GM12878 (cell line): ENCODE results near the gene ABRACL. TPM values are rescaled to one million over a fixed set of nuclear protein-coding genes. Genes with fewer than 3 reads are reported as not detected.

Source experiments
- ATAC-seq: fragments of 200-7000 bp; cut with Tn5 transposase; 3 replicates; pipeline ENCODE4 v1.9.1; 2020; ENCODE audit warnings: mild to moderate bottlenecking, moderate library complexity
- BruUV-seq: library from RNA; stranded (reverse); fragments of 400-500 nt; replicated peaks from 2 replicates; lab custom pipeline; 2021; lab: Mats Ljungman, UMichigan
- CTCF ChIA-PET: fragments of 300-600 bp; sonication (Branson Sonifier 250); formaldehyde crosslinking; extraction: SDS; loops from one replicate; lab custom pipeline; 2021; ENCODE audit warnings: inconsistent platforms; lab: Yijun Ruan, JAX
- POLR2A ChIA-PET: fragments of 350-600 bp; formaldehyde crosslinking; extraction: SDS; loops from one replicate; lab custom pipeline; 2021; ENCODE audit warnings: inconsistent platforms; lab: Charles Lee
- RAD21 ChIA-PET: fragments of 300-600 bp; sonication (Branson Sonifier 250); formaldehyde crosslinking; loops from one replicate; lab custom pipeline; 2023; ENCODE audit warnings: antibody characterized with exemption; ENCODE audit not compliant: unreplicated experiment; lab: Charles Lee
- SMC1A ChIA-PET: fragments of 300-600 bp; sonication (Branson Sonifier 250); formaldehyde crosslinking; loops from one replicate; lab custom pipeline; 2023; ENCODE audit not compliant: unreplicated experiment, uncharacterized antibody; lab: Charles Lee
- DNase-seq: peaks from one replicate; pipeline ENCODE4 v3.0.0-alpha.2; 2011; ENCODE audit warnings: low read depth, low spot score
- FAIRE-seq: peaks from 3 replicates; lab custom pipeline; 2011; peaks lifted over from hg19 to GRCh38; lab: Jason Lieb, UNC
- H2AFZ ChIP-seq: 2 replicates; pipeline ENCODE4 v1.6.0; 2011; ENCODE audit warnings: low read depth, low read length, control low read depth; ENCODE audit not compliant: control insufficient read depth
- H3K27ac ChIP-seq: 2 replicates; pipeline ENCODE4 v1.5.1; 2011; ENCODE audit warnings: control low read depth; ENCODE audit not compliant: control insufficient read depth, insufficient read depth
- H3K27me3 ChIP-seq, 2 experiments: replicated peaks in 1 of 2; 2 replicates each; pipeline versions ENCODE4 v1.6.0 to v1.6.1; 2011; ENCODE audit warnings: low read length in 1 of 2; ENCODE audit not compliant: control insufficient read depth in 2 of 2, insufficient read depth in 2 of 2
- H3K36me3 ChIP-seq, 2 experiments: 2 replicates each; pipeline ENCODE4 v1.5.1; 2011; ENCODE audit warnings: low read length in 1 of 2; ENCODE audit not compliant: control insufficient read depth in 2 of 2, insufficient read depth in 2 of 2
- H3K4me1 ChIP-seq: 2 replicates; pipeline ENCODE4 v1.6.1; 2011; ENCODE audit warnings: mild to moderate bottlenecking, low read length, moderate library complexity, mixed read lengths; ENCODE audit not compliant: control insufficient read depth, insufficient read depth
- H3K4me2 ChIP-seq: 2 replicates; pipeline ENCODE4 v1.6.0; 2011; ENCODE audit warnings: control low read depth; ENCODE audit not compliant: control insufficient read depth, insufficient read depth
- H3K4me3 ChIP-seq: fragments of 200-600 bp; sonication (generic); 2 replicates; pipeline ENCODE4 v1.5.1; 2016
- H3K79me2 ChIP-seq: 2 replicates; pipeline ENCODE4 v1.6.0; 2011; ENCODE audit warnings: low read length; ENCODE audit not compliant: control insufficient read depth, insufficient read depth
- H3K9ac ChIP-seq: 2 replicates; pipeline ENCODE4 v1.8.0; 2011; ENCODE audit warnings: low read length, control low read depth, mixed read lengths; ENCODE audit not compliant: control insufficient read depth, insufficient read depth
- H3K9me3 ChIP-seq: replicated peaks from 3 replicates; pipeline ENCODE4 v1.5.1; 2011; ENCODE audit warnings: mild to moderate bottlenecking, low read length; ENCODE audit not compliant: control insufficient read depth, insufficient read depth
- H4K20me1 ChIP-seq: 2 replicates; pipeline ENCODE4 v1.6.0; 2011; ENCODE audit not compliant: control insufficient read depth, insufficient read depth
- CBX5 ChIP-seq: sonication (generic); IDR thresholded peaks from 2 replicates; pipeline ENCODE4 v1.6.1; 2016; ENCODE audit warnings: low read depth, moderate library complexity, mild to moderate bottlenecking, inconsistent platforms
- FOS ChIP-seq: IDR thresholded peaks from 3 replicates; pipeline ENCODE4 v1.6.1; 2011; ENCODE audit warnings: borderline replicate concordance; ENCODE audit not compliant: insufficient read length; ENCODE audit errors: extremely low read depth
- HCFC1 ChIP-seq: fragments of 150-350 bp; IDR thresholded peaks from 2 replicates; pipeline ENCODE4 v1.6.1; 2014; ENCODE audit warnings: low read length
- IKZF1 ChIP-seq: fragments of 450-650 bp; conservative IDR thresholded peaks from 2 replicates; pipeline ENCODE4 v1.6.1; 2017; ENCODE audit warnings: antibody characterized with exemption, mild to moderate bottlenecking
- IKZF2 ChIP-seq, 2 experiments: fragments of 450-650 bp; IDR thresholded peaks; 2 replicates each; pipeline ENCODE4 v1.6.1; 2017; ENCODE audit warnings: mild to moderate bottlenecking in 2 of 2, moderate library complexity in 2 of 2
- MEF2B ChIP-seq: fragments of 450-650 bp; IDR thresholded peaks from 2 replicates; pipeline ENCODE4 v1.6.1; 2018; ENCODE audit warnings: mild to moderate bottlenecking, moderate library complexity; ENCODE audit not compliant: partially characterized antibody, poor library complexity, severe bottlenecking
- MTA2 ChIP-seq: fragments of 450-650 bp; IDR thresholded peaks from 2 replicates; pipeline ENCODE4 v1.6.1; 2016; ENCODE audit warnings: low read depth, mild to moderate bottlenecking, moderate library complexity
- PML ChIP-seq: IDR thresholded peaks from 2 replicates; pipeline ENCODE4 v1.6.1; 2012; ENCODE audit warnings: low read length, inconsistent platforms
- RELA ChIP-seq: fragments of 450-650 bp; IDR thresholded peaks from 2 replicates; pipeline ENCODE4 v1.8.0; 2014; ENCODE audit warnings: borderline replicate concordance; ENCODE audit not compliant: partially characterized antibody
- SP1 ChIP-seq: IDR thresholded peaks from one replicate; pipeline ENCODE4 v1.6.1; 2011; ENCODE audit warnings: low read depth, low read length
- STAT3 ChIP-seq: IDR thresholded peaks from 2 replicates; pipeline ENCODE4 v1.6.1; 2011; ENCODE audit warnings: low read depth, low read length, improper control_type of control experiment
- YBX1 ChIP-seq: fragments of 450-650 bp; IDR thresholded peaks from 2 replicates; pipeline ENCODE4 v1.6.1; 2016; ENCODE audit warnings: antibody characterized with exemption
- WGBS: methylation state at CpG from one replicate; pipeline ENCODE4 v1.1.6; 2016; ENCODE audit warnings: low lambda C conversion rate; ENCODE audit not compliant: insufficient replicate concordance, insufficient coverage; ENCODE audit errors: missing lambda C conversion rate; 5-methylcytosine and 5-hydroxymethylcytosine counted together
- in situ Hi-C: fragments of 300-500 bp; cut with MboI; formaldehyde crosslinking; loops from 9 replicates; pipeline ENCODE4 v1.14.3; 2018; ENCODE audit warnings: mixed read lengths
- intact Hi-C: fragments of 100-400 bp; cut with micrococcal nuclease; formaldehyde crosslinking; loops from one replicate; pipeline ENCODE4 v1.14.2; 2022; ENCODE audit not compliant: unreplicated experiment
- polyA plus RNA-seq, 11 experiments: library from polyadenylated mRNA; depleted of rRNA in 4 of 11; unstranded in 6 of 11; stranded (reverse) in 5 of 11; fragments of >200 nt; fragmentation: Nextera tagmentation in 4 of 11; fragmentation: Illumina TruSeq in 1 of 11; extraction: Ambion mirVana in 4 of 11; extraction: Trizol in 1 of 11; gene quantifications; 1 replicate in 1 of 11; 2 replicates in 10 of 11; pipeline versions ENCODE4 v1.2.1 to v1.2.3, GENCODE V29; 2011 to 2016; ENCODE audit warnings: inconsistent platforms in 2 of 11, missing spikeins in 2 of 11, low read depth in 1 of 11
- total RNA-seq, 4 experiments: library from RNA; depleted of rRNA in 3 of 4; stranded (reverse); fragments of >200 nt in 3 of 4; fragmentation: Illumina TruSeq in 1 of 4; extraction: Trizol in 1 of 4; gene quantifications; 2 replicates each; pipeline versions ENCODE4 v1.2.1 to v1.2.3, GENCODE V29; 2013 to 2021
- TF ChIP-seq, protein P1 (sequence below): fragments of 450-650 bp; IDR thresholded peaks from 2 replicates; pipeline ENCODE4 v1.6.1; 2017; ENCODE audit warnings: low read depth, mild to moderate bottlenecking, moderate library complexity

The ABRACL gene
- total and polyA plus RNA-seq, 10 of the 15 experiments (the other 5 are each of a cell fraction or from before 2014, with no cell fraction given), result 111 to 647 (median 192) TPM

DNA sequence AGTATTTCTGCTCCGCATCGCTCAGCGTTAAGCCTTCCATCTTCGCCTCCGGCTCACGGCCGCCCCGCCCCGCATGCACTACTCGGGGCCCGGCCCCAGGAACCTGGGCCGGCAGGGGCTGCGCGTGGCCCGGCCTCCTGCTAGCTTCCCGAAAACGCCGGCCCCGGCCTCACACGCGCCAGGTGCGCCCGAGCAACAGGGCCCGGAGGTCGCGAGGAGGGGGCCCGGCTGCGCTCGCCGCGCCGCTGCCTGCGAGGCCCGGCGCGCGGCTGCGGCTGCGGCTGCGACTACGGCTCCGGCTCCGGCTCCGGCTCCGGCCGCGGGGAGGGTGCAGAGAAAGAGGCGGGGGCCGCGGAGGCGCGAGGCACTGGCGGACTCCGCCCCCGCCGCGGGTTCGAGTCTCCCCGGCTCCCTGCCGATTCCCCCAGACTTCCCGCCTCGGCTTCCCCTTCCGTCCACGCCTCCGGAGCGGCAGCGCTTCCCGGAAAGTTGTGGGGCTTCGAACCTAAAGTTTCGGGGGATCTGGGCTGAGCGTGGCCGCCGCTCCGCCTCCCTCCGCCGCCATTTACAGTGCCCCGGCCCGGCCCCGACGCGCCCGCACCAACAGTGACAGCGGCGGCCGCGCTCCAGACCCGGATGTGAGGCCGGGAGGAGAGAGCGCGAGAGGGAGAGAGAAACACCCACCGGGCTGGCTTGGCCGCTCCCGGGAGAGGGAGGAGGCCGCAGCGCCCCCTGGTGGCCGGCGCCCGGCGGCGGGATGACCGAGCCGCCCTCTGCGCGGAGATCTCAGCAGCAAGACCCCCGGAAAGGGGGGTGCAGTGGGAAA, 40.7 kb upstream of the ABRACL start, which contains the start of gene REPS1 (continued):
- TF ChIP-seq FOS, result no peak
- TF ChIP-seq YBX1, result no peak
- TF ChIP-seq CBX5, result peak; percentile 90; the same call in 1 of the 2 replicates
- TF ChIP-seq IKZF1, result peak; percentile 93
- no peak; the same call in 1 of the 2 replicates for TF ChIP-seq HCFC1
- peak; percentile 20 for TF ChIP-seq SP1
- no peak for TF ChIP-seq RELA

DNA sequence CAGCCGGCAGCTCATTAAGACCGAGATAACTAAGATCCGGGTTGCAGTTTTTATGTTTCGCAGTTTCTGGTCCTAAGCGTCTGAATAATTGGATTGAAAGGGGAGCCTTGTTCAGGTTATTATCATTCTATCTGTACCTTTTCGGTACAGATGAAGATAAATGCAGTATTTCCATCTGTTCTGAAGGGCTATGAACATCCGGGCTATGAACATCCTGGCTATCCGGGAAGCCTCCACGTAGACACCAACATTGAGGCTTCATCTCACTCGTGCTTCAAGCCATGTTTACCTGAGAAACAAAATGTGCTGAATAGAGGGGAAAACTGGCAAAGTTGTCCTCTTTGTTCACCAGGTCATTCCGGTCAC, 40.1 kb upstream of the ABRACL start:
- RAD21 ChIA-PET, result interaction anchor here (1.2 to 6.4 kb wide), 3 partner anchors 122 to 376 kb away, joined by 3 to 94 read pairs (median 6); no protein-coding TSS in a partner anchor
- Histone ChIP-seq H3K27me3 (no peaks in the 10 kb centered on the region), H3K79me2 (peaks cover 45% of the 10 kb centered on the region), H3K9ac (peak overlapping the region; percentile 87)
- no peak for TF ChIP-seq STAT3
- 0 out of 2 replicates have a peak, but pooled peaks have one; percentile 66 for TF ChIP-seq PML
- no peak for TF ChIP-seq IKZF2 (IDR thresholded peaks at IDR 0.05)
- peak; percentile 2 for TF ChIP-seq MEF2B
- TF ChIP-seq, protein P1, sequence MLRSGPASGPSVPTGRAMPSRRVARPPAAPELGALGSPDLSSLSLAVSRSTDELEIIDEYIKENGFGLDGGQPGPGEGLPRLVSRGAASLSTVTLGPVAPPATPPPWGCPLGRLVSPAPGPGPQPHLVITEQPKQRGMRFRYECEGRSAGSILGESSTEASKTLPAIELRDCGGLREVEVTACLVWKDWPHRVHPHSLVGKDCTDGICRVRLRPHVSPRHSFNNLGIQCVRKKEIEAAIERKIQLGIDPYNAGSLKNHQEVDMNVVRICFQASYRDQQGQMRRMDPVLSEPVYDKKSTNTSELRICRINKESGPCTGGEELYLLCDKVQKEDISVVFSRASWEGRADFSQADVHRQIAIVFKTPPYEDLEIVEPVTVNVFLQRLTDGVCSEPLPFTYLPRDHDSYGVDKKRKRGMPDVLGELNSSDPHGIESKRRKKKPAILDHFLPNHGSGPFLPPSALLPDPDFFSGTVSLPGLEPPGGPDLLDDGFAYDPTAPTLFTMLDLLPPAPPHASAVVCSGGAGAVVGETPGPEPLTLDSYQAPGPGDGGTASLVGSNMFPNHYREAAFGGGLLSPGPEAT, result 0 out of 2 replicates have a peak, but pooled peaks have one; percentile 38
- TF ChIP-seq MTA2, result peak; percentile 33; the same call in 1 of the 2 replicates
- TF ChIP-seq, all 136 proteins: peak for 4
- Histone ChIP-seq H3K9me3 (peaks cover 4% of the 10 kb centered on the region; the same call in 1 of the 3 replicates), H3K4me1 (no peaks in the 10 kb centered on the region), H4K20me1 (0 out of 2 replicates have a peak, but pooled peaks cover 3% of the 10 kb centered on the region), H3K36me3 (no peaks in the 10 kb centered on the region), H3K4me3 (peak overlapping the region; percentile 96), H3K27ac (peak overlapping the region; percentile 18; the same call in 1 of the 2 replicates), H2AFZ (peak overlapping the region; percentile 96), H3K4me2 (peak overlapping the region; percentile 95)
- 3% methylated on average over 11 of the region's 11 CpGs for WGBS
- no TSS peak for BruUV-seq
- peak; percentile 2 for ATAC-seq
- in situ Hi-C loops (loop anchor here (5.0 kb wide), 1 partner anchor 171 kb away; no protein-coding TSS in a partner anchor), intact Hi-C loops (loop anchor here (1.0 to 5.0 kb wide), 4 partner anchors 40 to 401 kb away; partner anchors contain the start of gene ABRACL)
- ChIA-PET CTCF (interaction anchor here (0.9 to 9.6 kb wide), 20 partner anchors 12 to 401 kb away, joined by 3 to 166 read pairs (median 4); no protein-coding TSS in a partner anchor), SMC1A (interaction anchor here (0.8 to 11.4 kb wide), 12 partner anchors 9 to 376 kb away, joined by 3 to 163 read pairs (median 4); partner anchors contain the start of gene CCDC28A), POLR2A (no interaction called here)
- no peak for FAIRE-seq
- no peak for DNase-seq
